MM.1S (cell line): Measurements from ENCODE around the gene ATP1A2.

Experiments
- DNase-seq: peaks from one replicate; pipeline ENCODE4 v3.0.0-alpha.2; 2015
- H2AFZ ChIP-seq: fragments of 300-600 bp; sonication (generic); 2 replicates; pipeline ENCODE4 v1.6.0; 2016; ENCODE audit warnings: antibody characterized with exemption, low read length
- H3F3A ChIP-seq: fragments of 300-600 bp; sonication (generic); 2 replicates; pipeline ENCODE4 v1.6.1; 2016; ENCODE audit warnings: mild to moderate bottlenecking, antibody characterized with exemption, low read length, moderate library complexity, mixed read lengths; ENCODE audit not compliant: insufficient read depth
- H3K27ac ChIP-seq: fragments of 300-600 bp; sonication (generic); 2 replicates; pipeline ENCODE4 v1.5.1; 2016; ENCODE audit warnings: mild to moderate bottlenecking, low read length
- H3K27me3 ChIP-seq: fragments of 300-600 bp; sonication (generic); replicated peaks from 2 replicates; pipeline ENCODE4 v1.6.0; 2016; ENCODE audit warnings: low read length; ENCODE audit not compliant: insufficient read depth
- H3K36me3 ChIP-seq: fragments of 300-600 bp; sonication (generic); replicated peaks from 2 replicates; pipeline ENCODE4 v1.6.1; 2016; ENCODE audit warnings: mild to moderate bottlenecking, low read length, mixed read lengths; ENCODE audit not compliant: insufficient read depth
- H3K4me1 ChIP-seq: fragments of 300-600 bp; sonication (generic); 2 replicates; pipeline ENCODE4 v1.6.1; 2016; ENCODE audit warnings: low read length, mixed read lengths
- H3K4me2 ChIP-seq: fragments of 300-600 bp; sonication (generic); 2 replicates; pipeline ENCODE4 v1.6.0; 2016; ENCODE audit warnings: low read depth, low read length
- H3K4me3 ChIP-seq: fragments of 300-600 bp; sonication (generic); 2 replicates; pipeline ENCODE4 v1.5.1; 2016; ENCODE audit warnings: low read length, mixed read lengths
- H3K79me2 ChIP-seq: fragments of 300-600 bp; sonication (generic); 2 replicates; pipeline ENCODE4 v1.6.1; 2016; ENCODE audit warnings: mixed run types, low read length, mixed read lengths
- H3K9ac ChIP-seq: fragments of 300-600 bp; sonication (generic); 2 replicates; pipeline ENCODE4 v1.6.1; 2016; ENCODE audit warnings: low read length, mixed read lengths
- H3K9me2 ChIP-seq: fragments of 300-600 bp; sonication (generic); replicated peaks from 2 replicates; pipeline ENCODE4 v1.6.1; 2016; ENCODE audit warnings: mild to moderate bottlenecking, low read length, mixed read lengths; ENCODE audit not compliant: insufficient read depth
- H3K9me3 ChIP-seq: fragments of 300-600 bp; sonication (generic); replicated peaks from 2 replicates; pipeline ENCODE4 v1.6.1; 2016; ENCODE audit warnings: mild to moderate bottlenecking, low read length, mixed read lengths; ENCODE audit not compliant: insufficient read depth
- H4K20me1 ChIP-seq: fragments of 300-600 bp; sonication (generic); 2 replicates; pipeline ENCODE4 v1.6.1; 2016; ENCODE audit warnings: mild to moderate bottlenecking, low read length, moderate library complexity, mixed read lengths; ENCODE audit not compliant: insufficient read depth
- CTCF ChIP-seq: fragments of 300-600 bp; sonication (generic); IDR thresholded peaks from 2 replicates; pipeline ENCODE4 v1.5.1; 2016; ENCODE audit warnings: antibody characterized with exemption, low read length, mixed read lengths
- EZH2 ChIP-seq: fragments of 300-600 bp; sonication (generic); optimal IDR thresholded peaks from 2 replicates; pipeline ENCODE3; 2017; ENCODE audit warnings: low read depth, mild to moderate bottlenecking, antibody characterized with exemption, low read length, mixed read lengths
- EZH2phosphoT487 ChIP-seq: fragments of 300-600 bp; sonication (generic); IDR thresholded peaks from 2 replicates; pipeline ENCODE4 v1.6.1; 2018; ENCODE audit warnings: antibody characterized with exemption, low read length

Gene ATP1A2

GRCh38 chr1:160129558-160129957 lies 14.0 kb downstream of the ATP1A2 start:
- Histone ChIP-seq H3K9ac (no peak overlapping the region), H3K36me3 (no peaks in the 10 kb centered on the region), H3K79me2 (no peaks in the 10 kb centered on the region), H3K27ac (no peak overlapping the region), H3K9me3 (no peaks in the 10 kb centered on the region), H3K9me2 (no peaks in the 10 kb centered on the region), H3F3A (no peaks in the 10 kb centered on the region), H4K20me1 (no peaks in the 10 kb centered on the region), H3K27me3 (no peaks in the 10 kb centered on the region), H3K4me2 (no peak overlapping the region), H3K4me1 (no peaks in the 10 kb centered on the region), H3K4me3 (no peak overlapping the region), H2AFZ (no peak overlapping the region)
- TF ChIP-seq EZH2: no peak
- no peak for TF ChIP-seq EZH2phosphoT487
- no peak for TF ChIP-seq CTCF
- no peak for DNase-seq

- H3F3A ChIP-seq: no peaks in the 10 kb centered on the region
- no peaks in the 10 kb centered on the region for H3K27me3 ChIP-seq
- DNase-seq: no peak
- no peaks in the 10 kb centered on the region for H3K9me2 ChIP-seq
- H3K36me3 ChIP-seq: no peaks in the 10 kb centered on the region
- TF ChIP-seq EZH2phosphoT487: no peak
- no peak for TF ChIP-seq EZH2
- no peak for TF ChIP-seq CTCF
- no peak overlapping the region for H3K9ac ChIP-seq
- no peak overlapping the region for H3K27ac ChIP-seq
- H3K4me3 ChIP-seq: no peak overlapping the region
- H2AFZ ChIP-seq: no peak overlapping the region
- H3K4me1 ChIP-seq: no peaks in the 10 kb centered on the region
- H4K20me1 ChIP-seq: no peaks in the 10 kb centered on the region
- H3K9me3 ChIP-seq: no peaks in the 10 kb centered on the region
- H3K79me2 ChIP-seq: no peaks in the 10 kb centered on the region
- H3K4me2 ChIP-seq: no peak overlapping the region
Observed at GRCh38 chr1:160129966-160130365, 14.4 kb downstream of the ATP1A2 start.

- no peak for DNase-seq
- Histone ChIP-seq H2AFZ (no peak overlapping the region), H4K20me1 (no peaks in the 10 kb centered on the region), H3K36me3 (no peaks in the 10 kb centered on the region), H3K4me3 (no peak overlapping the region), H3K9me2 (no peaks in the 10 kb centered on the region), H3K79me2 (no peaks in the 10 kb centered on the region), H3K4me2 (no peak overlapping the region), H3K9ac (no peak overlapping the region), H3K27ac (no peak overlapping the region), H3F3A (no peaks in the 10 kb centered on the region), H3K9me3 (no peaks in the 10 kb centered on the region), H3K27me3 (no peaks in the 10 kb centered on the region), H3K4me1 (no peaks in the 10 kb centered on the region)
- TF ChIP-seq CTCF: no peak
Observed at GRCh38 chr1:160130486-160130885, 14.9 kb downstream of the ATP1A2 start.
